Measurements from ENCODE around the gene CLIC6. TPM values are rescaled to one million over a fixed set of nuclear protein-coding genes. Genes with fewer than 3 reads are reported as not detected.

CLIC6 gene
- total and polyA plus RNA-seq, 2 of the 4 experiments (the other 2 are of a cell fraction), result not detected

- Histone ChIP-seq H3K9me1 (ENCODE audit: insufficient read depth, low read length) (no peaks in the 10 kb centered on the region), H2AFZ (replicated peaks; ENCODE audit: low read length, poor library complexity) (peak overlapping the region; percentile 62), H3K4me2 (ENCODE audit: low read depth, low read length) (peak overlapping the region; percentile 22; the same call in 1 of the 2 replicates), H4K91ac (ENCODE audit: insufficient read depth, low read depth, low read length) (no peak overlapping the region), H4K5ac (ENCODE audit: low read depth, low read length) (no peak overlapping the region), H4K20me1 (ENCODE audit: insufficient read depth, low read length) (no peaks in the 10 kb centered on the region), H3K18ac (ENCODE audit: low read depth, low read length) (no peak overlapping the region), H2AK9ac (replicated peaks; ENCODE audit: low read depth, low read length, poor library complexity) (no peak overlapping the region), H2BK5ac (ENCODE audit: low read depth, low read length, poor library complexity, severe bottlenecking) (no peak overlapping the region), H3K9me3 (ENCODE audit: control insufficient read depth, insufficient read depth, low read length) (peaks cover 9% of the 10 kb centered on the region; the same call in 1 of the 2 replicates), H3K4me3 (ENCODE audit: insufficient read depth, low read depth, low read length) (peak overlapping the region; percentile 20), H3K36me3 (ENCODE audit: control insufficient read depth, insufficient read depth, low read length) (no peaks in the 10 kb centered on the region), H2BK15ac (ENCODE audit: low read depth, low read length) (no peak overlapping the region), H3K79me1 (ENCODE audit: low read depth in 1 of 2, low read length in 2 of 2) (no peaks in the 10 kb centered on the region), H2BK120ac (ENCODE audit: low read depth, low read length) (no peak overlapping the region), H4K8ac (ENCODE audit: low read depth in 2 of 2, low read length in 2 of 2) (no peak overlapping the region), H2BK20ac (ENCODE audit: low read depth, low read length) (no peak overlapping the region), H3K4ac (ENCODE audit: low read depth, low read length) (no peak overlapping the region), H2AK5ac (ENCODE audit: low read depth, low read length) (no peak overlapping the region), H3K4me1 (ENCODE audit: control insufficient read depth, insufficient read depth, low read length) (peaks cover 8% of the 10 kb centered on the region; the same call in 1 of the 2 replicates), H3K27ac (ENCODE audit: insufficient read depth, low read length) (no peak overlapping the region), H3K56ac (ENCODE audit: extremely low read depth, insufficient read depth, low read length) (no peak overlapping the region), H3K27me3 (ENCODE audit: control insufficient read depth, insufficient read depth, low read length) (peaks cover 85% of the 10 kb centered on the region), H3K14ac (replicated peaks; ENCODE audit: low read depth, low read length) (no peak overlapping the region), H3K9ac (ENCODE audit: low read depth, low read length) (no peak overlapping the region), H3K23ac (ENCODE audit: low read depth, low read length) (no peak overlapping the region)
- intact Hi-C loops (cut with micrococcal nuclease), result no loop called here
- ATAC-seq (ENCODE audit: low read depth) (peak; percentile 46; the same call in 1 of the 2 replicates), DNase-seq (no peak)
- in situ Hi-C loops (cut with MboI; ENCODE audit: low sequenced_read_pairs), result no loop called here
- WGBS, 2 experiments (ENCODE audit: extremely low coverage in 2 of 2, insufficient read length in 1 of 2), result 6% methylated on average over 36 of the region's 74 CpGs; no CpG with 5 or more reads in 1 of the 2 experiments
- TF ChIP-seq USF2 (IDR thresholded peaks at IDR 0.05; ENCODE audit: low read depth, low read length) (no peak), ELK1 (IDR thresholded peaks at IDR 0.05; ENCODE audit: borderline replicate concordance, low read depth, low read length) (no peak), MAZ (IDR thresholded peaks at IDR 0.05; ENCODE audit: borderline replicate concordance, low read depth, low read length) (no peak), CHD1 (IDR thresholded peaks at IDR 0.05; ENCODE audit: low read depth, low read length) (no peak), SMC3 (IDR thresholded peaks at IDR 0.05; ENCODE audit: low read depth, low read length) (no peak), RAD21 (IDR thresholded peaks at IDR 0.05; ENCODE audit: low read length) (no peak), CTCF (conservative IDR thresholded peaks at IDR 0.05; ENCODE audit: low read depth, low read length) (no peak), FOS (IDR thresholded peaks at IDR 0.05; ENCODE audit: low read depth, low read length) (no peak), MXI1 (IDR thresholded peaks at IDR 0.05; ENCODE audit: borderline replicate concordance, low read depth, low read length) (no peak), MAFK (IDR thresholded peaks at IDR 0.05; ENCODE audit: low read depth, low read length) (no peak)
- POLR2A ChIA-PET (ENCODE audit: unreplicated experiment), result no interaction called here
- dilution Hi-C loops (cut with HindIII; ENCODE audit: low sequenced_read_pairs, unreplicated experiment), result no loop called here
- BruUV-seq (replicated peaks), result no TSS peak
- CTCF ChIA-PET, result no interaction called here
Measured at GRCh38 chr21:34669149-34669879, 520 bp downstream of the CLIC6 start.

All from IMR-90 (cell line).